HepG2 (cell line): ENCODE results near the gene USP25. TPM values are rescaled to one million over a fixed set of nuclear protein-coding genes. Genes with fewer than 3 reads are reported as not detected.

ENCODE experiments used
- ATAC-seq: fragments of 200-7000 bp; cut with Tn5 transposase; 3 replicates; pipeline ENCODE4 v1.9.1; 2020; ENCODE audit warnings: mild to moderate bottlenecking, moderate library complexity
- BruUV-seq: library from RNA; stranded (reverse); fragments of 400-500 nt; replicated peaks from 2 replicates; lab custom pipeline; 2021; lab: Mats Ljungman, UMichigan
- CTCF ChIA-PET: fragments of 300-600 bp; formaldehyde crosslinking; extraction: SDS; loops from one replicate; lab custom pipeline; 2021; ENCODE audit warnings: low total read pairs, inconsistent platforms, low intra/inter-chr PET ratio; lab: Yijun Ruan, JAX
- POLR2A ChIA-PET: fragments of 350-600 bp; sonication (Branson Sonifier 250); formaldehyde crosslinking; loops from one replicate; lab custom pipeline; 2020; ENCODE audit warnings: antibody characterized with exemption, inconsistent platforms; lab: Yijun Ruan, JAX
- DNase-seq: peaks from one replicate; pipeline ENCODE4 v3.0.0-alpha.2; 2015; ENCODE audit warnings: low spot score
- FAIRE-seq: peaks from 3 replicates; lab custom pipeline; 2011; peaks lifted over from hg19 to GRCh38; lab: Jason Lieb, UNC
- H2AFZ ChIP-seq: one replicate; pipeline ENCODE4 v1.6.1; 2011; ENCODE audit warnings: low read length, inconsistent platforms
- H3K27ac ChIP-seq: fragments of 300-600 bp; 3 replicates; pipeline ENCODE4 v1.8.0; 2011; ENCODE audit warnings: mixed run types, mild to moderate bottlenecking, mixed read lengths, low read length, inconsistent platforms; ENCODE audit not compliant: insufficient read depth; ENCODE audit errors: extremely low read length
- H3K27me3 ChIP-seq, 2 experiments: fragments of 200-600 bp in 1 of 2; 2 replicates in 1 of 2; 3 replicates in 1 of 2; pipeline versions ENCODE4 v1.6.0 to v1.8.0; 2011; ENCODE audit warnings: low read length in 2 of 2, mild to moderate bottlenecking in 2 of 2, moderate library complexity in 2 of 2, inconsistent platforms in 1 of 2; ENCODE audit not compliant: insufficient read depth in 2 of 2, control insufficient read depth in 1 of 2
- H3K36me3 ChIP-seq, 2 experiments: fragments of 200-600 bp in 1 of 2; replicated peaks in 1 of 2; 2 replicates in 1 of 2; 3 replicates in 1 of 2; pipeline versions ENCODE4 v1.5.1 to v1.8.0; 2011; ENCODE audit warnings: low read length in 2 of 2, inconsistent platforms in 1 of 2; ENCODE audit not compliant: insufficient read depth in 2 of 2, control insufficient read depth in 1 of 2
- H3K4me1 ChIP-seq: 2 replicates; pipeline ENCODE4 v1.5.1; 2012; ENCODE audit warnings: low read length, inconsistent platforms; ENCODE audit not compliant: insufficient read depth
- H3K4me2 ChIP-seq: 2 replicates; pipeline ENCODE4 v1.6.0; 2011; ENCODE audit warnings: low read depth, low read length, inconsistent platforms
- H3K4me3 ChIP-seq, 3 experiments: fragments of 200-600 bp in 1 of 3; sonication (generic), shearing (Covaris generic) in 1 of 3; replicated peaks in 1 of 3; 2 replicates each; pipeline ENCODE4 v1.5.1; 2011 to 2016; ENCODE audit warnings: low read length in 3 of 3, inconsistent platforms in 2 of 3, low read depth in 2 of 3, mild to moderate bottlenecking in 2 of 3, control low read depth in 1 of 3, mixed read lengths in 1 of 3; ENCODE audit not compliant: insufficient read depth in 1 of 3
- H3K79me2 ChIP-seq: one replicate; pipeline ENCODE4 v1.6.1; 2011; ENCODE audit warnings: low read length, inconsistent platforms; ENCODE audit not compliant: insufficient read depth
- H3K9ac ChIP-seq: 2 replicates; pipeline ENCODE4 v1.6.0; 2011; ENCODE audit warnings: mild to moderate bottlenecking, low read depth, low read length, inconsistent platforms; ENCODE audit not compliant: insufficient read depth
- H3K9me3 ChIP-seq: 2 replicates; pipeline ENCODE4 v1.5.1; 2012; ENCODE audit warnings: mild to moderate bottlenecking, low read length
- H4K20me1 ChIP-seq: 2 replicates; pipeline ENCODE4 v1.6.0; 2011; ENCODE audit warnings: inconsistent platforms, mild to moderate bottlenecking, low read length, moderate library complexity; ENCODE audit not compliant: insufficient read depth
- FOXC1 ChIP-seq: sonication (generic); formaldehyde crosslinking; IDR thresholded peaks from 2 replicates; pipeline ENCODE4 v1.8.0; 2022; ENCODE audit warnings: mild to moderate bottlenecking, missing genetic modification reagents, borderline replicate concordance
- GPN1 ChIP-seq: sonication (generic); formaldehyde crosslinking; IDR thresholded peaks from 2 replicates; pipeline ENCODE4 v1.5.1; 2020; ENCODE audit warnings: missing genetic modification reagents, borderline replicate concordance
- PRMT3 ChIP-seq: sonication (generic); formaldehyde crosslinking; IDR thresholded peaks from 2 replicates; pipeline ENCODE4 v1.8.1; 2022; ENCODE audit warnings: low read depth, mild to moderate bottlenecking, moderate library complexity, missing genetic modification reagents, borderline replicate concordance
- RFXANK ChIP-seq: IDR thresholded peaks from 2 replicates; pipeline ENCODE4 v1.6.1; 2016
- ZFY ChIP-seq: sonication (generic); formaldehyde crosslinking; IDR thresholded peaks from 2 replicates; pipeline ENCODE4 v1.4.0; 2020; ENCODE audit warnings: missing genetic modification reagents
- ZNF841 ChIP-seq: sonication (generic); formaldehyde crosslinking; IDR thresholded peaks from 2 replicates; pipeline ENCODE4 v1.8.1; 2023; ENCODE audit warnings: missing genetic modification reagents, borderline replicate concordance
- WGBS: methylation state at CpG from one replicate; pipeline ENCODE4 v1.1.6; 2017; ENCODE audit warnings: low lambda C conversion rate; 5-methylcytosine and 5-hydroxymethylcytosine counted together
- in situ Hi-C: cut with HindIII; loops from 2 replicates; pipeline ENCODE4 v1.10.0; 2017; ENCODE audit warnings: low pct_unique_long_range_greater_than_20kb; ENCODE audit not compliant: extremely low pct_ligation_motif_present
- intact Hi-C: fragments of 100-400 bp; cut with micrococcal nuclease; formaldehyde crosslinking; loops from one replicate; pipeline ENCODE4 v1.10.0; 2022; ENCODE audit not compliant: unreplicated experiment
- polyA plus RNA-seq, 8 experiments: library from polyadenylated mRNA; depleted of rRNA in 3 of 8; stranded (reverse) in 7 of 8; unstranded in 1 of 8; fragments of >200 nt; fragmentation: Illumina TruSeq in 4 of 8; extraction: Trizol in 4 of 8; gene quantifications; 2 replicates each; pipeline versions ENCODE4 v1.2.1 to v1.2.3, GENCODE V29; 2011 to 2016; ENCODE audit warnings: low read depth in 4 of 8, missing spikeins in 1 of 8, mixed read lengths in 1 of 8; ENCODE audit not compliant: insufficient read depth in 1 of 8
- total RNA-seq, 5 experiments: library from RNA; depleted of rRNA; stranded (reverse); fragments of >200 nt; fragmentation: Illumina TruSeq; extraction: Trizol; gene quantifications; 2 replicates each; pipeline ENCODE4 v1.2.3, GENCODE V29; 2016; ENCODE audit warnings: low read depth in 1 of 5
- TF ChIP-seq, protein P1 (sequence below): sonication (generic); formaldehyde crosslinking; IDR thresholded peaks from 2 replicates; pipeline ENCODE4 v1.8.0; 2022; ENCODE audit warnings: missing genetic modification reagents, mild to moderate bottlenecking, borderline replicate concordance
- TF ChIP-seq, protein P2 (sequence below): sonication (generic); formaldehyde crosslinking; IDR thresholded peaks from 2 replicates; pipeline ENCODE4 v1.8.1; 2022; ENCODE audit warnings: low read depth, mild to moderate bottlenecking, missing genetic modification reagents

USP25 gene
- total and polyA plus RNA-seq, 2 of the 13 experiments (the other 11 are each of a cell fraction or from before 2014, with no cell fraction given), result 12.4 to 26.3 TPM

DNA sequence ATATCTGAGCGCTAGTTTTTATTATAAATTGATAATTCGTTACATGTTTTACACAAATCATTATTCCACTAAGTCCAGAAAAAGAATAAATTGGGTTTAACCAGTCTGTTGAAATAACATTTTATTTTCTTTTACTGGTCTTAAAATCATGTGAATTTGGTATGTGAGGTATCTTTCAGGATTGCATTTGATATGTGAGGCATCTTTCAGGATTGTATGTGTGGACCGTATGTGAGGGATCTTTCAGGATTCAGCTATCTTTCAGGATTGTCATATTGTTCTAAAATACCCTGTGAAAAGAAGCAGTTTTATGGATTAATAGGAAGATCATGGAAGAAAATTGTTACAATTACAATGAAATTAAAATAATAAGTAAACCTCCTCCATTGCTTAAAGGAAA lies 42.9 kb downstream of the USP25 start:
- DNase-seq (no peak), ATAC-seq (no peak), FAIRE-seq (no peak)
- in situ Hi-C loops, result no loop called here
- ChIA-PET POLR2A (no interaction called here), CTCF (no interaction called here)
- H4K20me1 ChIP-seq, result no peaks in the 10 kb centered on the region
- intact Hi-C loops, result no loop called here
- H3K27me3 ChIP-seq, result no peaks in the 10 kb centered on the region
- H3K9me3 ChIP-seq, result no peaks in the 10 kb centered on the region
- no peak overlapping the region for H3K9ac ChIP-seq
- peaks cover 5% of the 10 kb centered on the region for H3K79me2 ChIP-seq
- H3K4me2 ChIP-seq, result no peak overlapping the region
- H3K36me3 ChIP-seq, result peaks cover 0 to 6% of the 10 kb centered on the region in 2 experiments; a peak in 1 of 5 replicates
- H3K4me1 ChIP-seq, result peaks cover 2% of the 10 kb centered on the region
- no peak for TF ChIP-seq GPN1
- TF ChIP-seq, protein P1, sequence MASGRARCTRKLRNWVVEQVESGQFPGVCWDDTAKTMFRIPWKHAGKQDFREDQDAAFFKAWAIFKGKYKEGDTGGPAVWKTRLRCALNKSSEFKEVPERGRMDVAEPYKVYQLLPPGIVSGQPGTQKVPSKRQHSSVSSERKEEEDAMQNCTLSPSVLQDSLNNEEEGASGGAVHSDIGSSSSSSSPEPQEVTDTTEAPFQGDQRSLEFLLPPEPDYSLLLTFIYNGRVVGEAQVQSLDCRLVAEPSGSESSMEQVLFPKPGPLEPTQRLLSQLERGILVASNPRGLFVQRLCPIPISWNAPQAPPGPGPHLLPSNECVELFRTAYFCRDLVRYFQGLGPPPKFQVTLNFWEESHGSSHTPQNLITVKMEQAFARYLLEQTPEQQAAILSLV (CRISPR knock-in tag), result no peak
- TF ChIP-seq PRMT3 (CRISPR knock-in tag), result no peak
- TF ChIP-seq ZNF841 (CRISPR knock-in tag), result no peak
- TF ChIP-seq RFXANK (CRISPR knock-in tag), result no peak
- TF ChIP-seq FOXC1 (CRISPR knock-in tag), result no peak
- TF ChIP-seq ZFY (CRISPR knock-in tag), result no peak
- TF ChIP-seq, protein P2, sequence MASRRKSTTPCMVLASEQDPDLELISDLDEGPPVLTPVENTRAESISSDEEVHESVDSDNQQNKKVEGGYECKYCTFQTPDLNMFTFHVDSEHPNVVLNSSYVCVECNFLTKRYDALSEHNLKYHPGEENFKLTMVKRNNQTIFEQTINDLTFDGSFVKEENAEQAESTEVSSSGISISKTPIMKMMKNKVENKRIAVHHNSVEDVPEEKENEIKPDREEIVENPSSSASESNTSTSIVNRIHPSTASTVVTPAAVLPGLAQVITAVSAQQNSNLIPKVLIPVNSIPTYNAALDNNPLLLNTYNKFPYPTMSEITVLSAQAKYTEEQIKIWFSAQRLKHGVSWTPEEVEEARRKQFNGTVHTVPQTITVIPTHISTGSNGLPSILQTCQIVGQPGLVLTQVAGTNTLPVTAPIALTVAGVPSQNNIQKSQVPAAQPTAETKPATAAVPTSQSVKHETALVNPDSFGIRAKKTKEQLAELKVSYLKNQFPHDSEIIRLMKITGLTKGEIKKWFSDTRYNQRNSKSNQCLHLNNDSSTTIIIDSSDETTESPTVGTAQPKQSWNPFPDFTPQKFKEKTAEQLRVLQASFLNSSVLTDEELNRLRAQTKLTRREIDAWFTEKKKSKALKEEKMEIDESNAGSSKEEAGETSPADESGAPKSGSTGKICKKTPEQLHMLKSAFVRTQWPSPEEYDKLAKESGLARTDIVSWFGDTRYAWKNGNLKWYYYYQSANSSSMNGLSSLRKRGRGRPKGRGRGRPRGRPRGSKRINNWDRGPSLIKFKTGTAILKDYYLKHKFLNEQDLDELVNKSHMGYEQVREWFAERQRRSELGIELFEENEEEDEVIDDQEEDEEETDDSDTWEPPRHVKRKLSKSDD (CRISPR knock-in tag), result no peak
- H3K4me3 ChIP-seq, result no peak overlapping the region
- 98% methylated on average over 3 of the region's 3 CpGs for WGBS
- H2AFZ ChIP-seq, result no peak overlapping the region
- H3K27ac ChIP-seq, result no peak overlapping the region
- no TSS peak for BruUV-seq
